Activated naive CD4-positive, alpha-beta T cell treated with anti-CD3 and anti-CD28 coated beads, Interleukin-2, amount 50 U/mL, for 72 hours (primary cell): ENCODE results near the gene ZSCAN21. TPM values are rescaled to one million over a fixed set of nuclear protein-coding genes. Genes with fewer than 3 reads are reported as not detected.

Source experiments
- ATAC-seq, 2 donors: fragments of 150-1000 bp; cut with Tn5 transposase; 2 replicates each; pipeline ENCODE4 v1.10.0; 2021; ENCODE audit warnings: mild to moderate bottlenecking in 2 of 2, moderate library complexity in 2 of 2
- DNase-seq, 2 donors: peaks; one replicate each; pipeline ENCODE4 v3.0.0; 2021 to 2022; ENCODE audit warnings: low spot score in 2 of 2
- H3K27ac Mint-ChIP-seq, 2 donors: one replicate each; pipeline ENCODE4 v1.8.0; 2022; ENCODE audit warnings: mild to moderate bottlenecking in 2 of 2, mixed read lengths in 2 of 2
- H3K36me3 Mint-ChIP-seq, 2 donors: one replicate each; pipeline ENCODE4 v1.8.0; 2022; ENCODE audit warnings: mixed read lengths in 2 of 2
- H3K9me3 Mint-ChIP-seq, 2 donors: one replicate each; pipeline ENCODE4 v1.8.0; 2022; ENCODE audit warnings: mixed read lengths in 2 of 2
- total RNA-seq, 2 donors: library from RNA; stranded (reverse); gene quantifications; one replicate each; pipeline ENCODE4 v1.2.3, GENCODE V29; 2022

ZSCAN21 gene
- total RNA-seq, 2 donors from 2014 or later, result 3.8 to 7.1 TPM

DNA sequence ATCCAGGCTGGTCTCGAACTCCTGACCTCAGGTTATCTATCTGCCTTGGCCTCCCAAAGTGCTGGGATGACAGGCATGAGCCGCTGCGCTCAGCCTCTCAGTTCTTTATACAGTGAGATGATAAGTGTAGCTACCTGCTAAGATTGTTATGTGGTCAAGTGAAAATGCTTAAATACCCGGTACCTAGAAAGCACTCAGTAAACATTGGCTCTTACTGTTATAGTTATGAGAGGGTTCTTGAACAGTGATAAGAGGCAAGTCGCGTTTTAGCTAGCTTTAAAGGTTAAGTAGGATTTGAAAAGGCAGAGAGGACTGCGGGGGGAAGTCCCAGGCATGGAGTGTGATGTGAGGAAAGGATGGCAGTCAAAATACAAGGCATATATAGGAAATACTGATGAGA is 29.7 kb upstream of the ZSCAN21 start:
- H3K9me3 Mint-ChIP-seq, result no peaks in the 10 kb centered on the region
- peak; percentile 35 to 43 for ATAC-seq
- DNase-seq, result no peak
- H3K27ac Mint-ChIP-seq, result peak overlapping the region; percentile 31
- H3K36me3 Mint-ChIP-seq, result peaks cover 26 to 63% of the 10 kb centered on the region in 2 donors

DNA sequence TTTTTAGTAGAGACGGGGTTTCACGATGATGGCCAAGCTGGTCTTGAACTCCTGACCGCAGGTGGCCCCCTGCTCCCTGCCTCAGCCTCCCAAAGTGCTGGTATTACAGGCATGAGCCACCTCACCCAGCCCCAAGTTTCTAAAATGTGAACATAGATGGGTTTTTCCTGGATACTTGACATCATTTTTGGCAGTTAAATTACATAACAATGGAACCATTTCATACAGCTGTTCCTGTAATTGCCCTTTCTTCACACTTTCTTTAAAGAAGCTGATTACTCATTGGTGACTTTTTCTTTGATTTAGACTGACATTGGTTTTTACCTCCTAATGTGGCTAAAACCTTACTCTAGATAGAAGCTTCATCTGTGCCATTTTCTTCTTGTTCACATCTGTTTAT is 28.3 kb upstream of the ZSCAN21 start:
- Mint-ChIP-seq H3K27ac (peak overlapping the region; percentile 31 to 90), H3K9me3 (no peaks in the 10 kb centered on the region), H3K36me3 (peaks cover 21 to 71% of the 10 kb centered on the region in 2 donors)
- ATAC-seq, result peak; percentile 65 to 70
- DNase-seq, result no peak

DNA sequence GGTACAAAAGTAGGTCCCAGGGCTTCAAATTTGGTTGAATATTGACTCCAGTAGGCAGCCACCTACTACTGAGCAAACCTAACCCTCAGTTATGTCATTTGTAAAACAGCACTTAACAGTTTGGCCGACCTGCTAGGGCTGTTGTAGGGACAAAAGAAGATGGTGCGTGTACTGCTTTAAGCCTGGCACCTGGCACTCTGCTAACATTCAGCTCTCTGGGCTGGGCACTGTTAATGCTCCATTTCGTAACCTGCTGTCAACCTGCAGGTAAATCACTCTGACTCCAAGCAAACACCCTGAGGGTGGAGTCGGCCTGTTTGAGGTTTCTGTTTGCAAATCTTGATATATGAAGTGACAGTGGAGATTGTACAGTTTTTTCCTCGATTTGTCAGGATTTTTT is 27.0 kb upstream of the ZSCAN21 start:
- Mint-ChIP-seq H3K9me3 (no peaks in the 10 kb centered on the region), H3K36me3 (peaks cover 17 to 68% of the 10 kb centered on the region in 2 donors), H3K27ac (peak overlapping the region in 1 of 2 donors; percentile 31)
- ATAC-seq (no peak), DNase-seq (no peak)

DNA sequence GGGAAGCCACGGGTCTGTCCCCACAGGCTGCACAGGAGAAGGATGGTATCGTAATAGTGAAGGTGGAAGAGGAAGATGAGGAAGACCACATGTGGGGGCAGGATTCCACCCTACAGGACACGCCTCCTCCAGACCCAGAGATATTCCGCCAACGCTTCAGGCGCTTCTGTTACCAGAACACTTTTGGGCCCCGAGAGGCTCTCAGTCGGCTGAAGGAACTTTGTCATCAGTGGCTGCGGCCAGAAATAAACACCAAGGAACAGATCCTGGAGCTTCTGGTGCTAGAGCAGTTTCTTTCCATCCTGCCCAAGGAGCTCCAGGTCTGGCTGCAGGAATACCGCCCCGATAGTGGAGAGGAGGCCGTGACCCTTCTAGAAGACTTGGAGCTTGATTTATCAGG is 26.0 kb upstream of the ZSCAN21 start:
- Mint-ChIP-seq H3K36me3 (peaks cover 17 to 60% of the 10 kb centered on the region in 2 donors), H3K27ac (peak overlapping the region; percentile 59 to 92), H3K9me3 (no peaks in the 10 kb centered on the region)
- DNase-seq, result no peak
- no peak for ATAC-seq

DNA sequence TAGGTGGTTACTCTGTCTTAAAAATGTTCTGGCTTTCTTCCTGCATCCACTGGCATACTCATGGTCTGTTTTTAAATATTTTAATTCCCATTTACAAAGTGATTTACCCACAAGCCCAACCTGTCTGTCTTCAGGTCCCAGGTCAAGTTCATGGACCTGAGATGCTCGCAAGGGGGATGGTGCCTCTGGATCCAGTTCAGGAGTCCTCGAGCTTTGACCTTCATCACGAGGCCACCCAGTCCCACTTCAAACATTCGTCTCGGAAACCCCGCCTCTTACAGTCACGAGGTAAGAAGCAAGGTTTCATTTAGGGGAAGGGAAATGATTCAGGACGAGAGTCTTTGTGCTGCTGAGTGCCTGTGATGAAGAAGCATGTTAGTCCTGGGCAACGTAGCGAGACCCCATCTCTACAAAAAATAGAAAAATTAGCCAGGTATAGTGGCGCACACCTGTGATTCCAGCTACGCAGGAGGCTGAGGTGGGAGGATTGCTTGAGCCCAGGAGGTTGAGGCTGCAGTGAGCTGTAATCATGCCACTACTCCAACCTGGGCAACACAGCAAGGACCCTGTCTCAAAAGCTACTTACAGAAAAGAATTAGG is 25.5 kb upstream of the ZSCAN21 start:
- H3K9me3 Mint-ChIP-seq, result no peaks in the 10 kb centered on the region
- peaks cover 17 to 56% of the 10 kb centered on the region in 2 donors for H3K36me3 Mint-ChIP-seq
- DNase-seq (no peak), ATAC-seq (no peak)
- peak overlapping the region; percentile 59 to 92 for H3K27ac Mint-ChIP-seq

DNA sequence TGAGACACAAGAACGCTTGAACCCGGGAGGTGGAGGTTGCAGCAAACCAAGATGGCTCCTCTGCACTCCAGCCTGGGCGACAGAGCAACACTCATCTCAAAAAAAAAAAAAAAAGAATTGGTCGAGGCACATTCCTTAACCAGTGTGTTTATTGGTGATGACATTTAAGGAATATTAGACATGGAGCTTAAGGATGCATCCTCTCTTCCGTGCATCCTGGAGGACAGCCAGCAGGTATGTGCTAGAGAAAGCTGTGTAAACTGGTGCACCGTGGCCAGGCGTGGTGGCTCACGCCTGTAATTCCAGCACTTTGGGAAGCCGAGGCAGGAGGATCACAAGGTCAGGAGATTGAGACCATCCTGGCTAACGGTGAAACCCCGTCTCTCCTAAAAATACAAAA is 22.4 kb upstream of the ZSCAN21 start:
- H3K27ac Mint-ChIP-seq, result peak overlapping the region in 1 of 2 donors; percentile 65
- ATAC-seq (no peak), DNase-seq (no peak)
- peaks cover 22 to 52% of the 10 kb centered on the region in 2 donors for H3K36me3 Mint-ChIP-seq
- no peaks in the 10 kb centered on the region for H3K9me3 Mint-ChIP-seq

DNA sequence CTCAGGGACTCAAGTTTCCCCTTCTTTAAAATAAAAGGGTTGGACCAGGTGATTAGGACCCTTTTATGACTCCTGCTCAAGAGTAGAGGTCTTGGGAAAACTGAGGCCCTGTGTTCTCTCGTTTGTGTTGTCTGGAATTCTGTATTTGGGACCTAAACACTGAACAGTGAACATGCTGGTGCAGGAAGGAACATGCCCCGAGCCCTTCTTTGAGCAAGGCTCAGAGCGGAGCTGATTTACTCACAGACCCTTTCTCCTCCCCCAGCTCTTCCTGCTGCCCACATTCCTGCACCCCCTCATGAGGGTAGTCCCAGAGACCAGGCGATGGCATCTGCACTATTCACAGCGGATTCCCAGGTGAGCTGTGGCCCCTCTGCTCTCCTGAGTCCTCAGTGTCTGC is 20.0 kb upstream of the ZSCAN21 start:
- DNase-seq (no peak), ATAC-seq (no peak)
- H3K9me3 Mint-ChIP-seq, result no peaks in the 10 kb centered on the region
- peaks cover 18 to 51% of the 10 kb centered on the region in 2 donors for H3K36me3 Mint-ChIP-seq
- H3K27ac Mint-ChIP-seq, result peak overlapping the region; percentile 12 to 70

DNA sequence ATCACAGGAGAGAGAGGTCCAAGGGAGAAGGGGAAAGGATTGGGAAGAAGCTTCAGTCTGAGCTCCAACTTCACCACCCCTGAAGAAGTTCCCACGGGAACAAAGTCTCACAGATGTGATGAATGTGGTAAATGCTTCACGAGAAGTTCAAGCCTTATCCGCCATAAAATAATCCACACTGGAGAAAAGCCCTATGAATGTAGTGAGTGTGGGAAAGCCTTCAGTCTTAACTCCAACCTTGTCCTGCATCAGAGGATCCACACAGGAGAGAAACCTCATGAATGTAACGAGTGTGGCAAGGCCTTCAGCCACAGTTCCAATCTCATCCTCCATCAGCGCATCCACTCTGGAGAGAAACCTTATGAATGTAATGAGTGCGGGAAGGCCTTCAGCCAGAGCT is 16.0 kb upstream of the ZSCAN21 start:
- ATAC-seq (no peak), DNase-seq (no peak)
- H3K27ac Mint-ChIP-seq, result no peak overlapping the region
- H3K36me3 Mint-ChIP-seq, result peaks cover 29 to 61% of the 10 kb centered on the region in 2 donors
- H3K9me3 Mint-ChIP-seq, result no peaks in the 10 kb centered on the region

DNA sequence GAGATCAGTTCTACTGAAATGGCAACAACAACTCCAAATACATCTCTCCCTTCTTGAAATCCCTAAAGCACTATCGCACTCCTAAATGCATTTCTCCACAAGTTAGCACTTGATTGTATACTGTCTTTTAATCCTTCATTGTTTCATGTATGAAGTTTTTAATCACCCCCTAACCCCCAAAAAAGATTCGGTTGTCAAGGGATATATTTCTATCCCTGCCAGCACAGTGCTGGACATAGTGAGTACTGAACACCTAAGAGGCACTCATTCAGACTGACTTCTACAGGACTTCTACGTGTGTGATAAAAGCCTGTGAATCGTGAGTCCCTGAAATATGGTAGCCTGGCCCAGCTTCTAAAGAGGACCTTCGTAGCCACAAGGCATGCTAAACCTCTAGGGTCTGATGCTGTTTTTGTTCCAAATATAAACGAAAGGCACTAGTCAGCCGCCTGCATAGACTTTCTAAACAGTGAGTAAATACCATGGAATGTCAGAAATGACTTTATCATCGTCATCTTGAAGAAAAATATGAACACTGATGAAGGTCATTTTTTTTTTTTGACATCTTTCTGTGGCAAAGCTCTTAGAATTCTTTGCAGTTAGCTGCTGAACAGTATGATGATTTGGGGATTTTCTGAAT is 14.6 kb upstream of the ZSCAN21 start:
- Mint-ChIP-seq H3K9me3 (no peaks in the 10 kb centered on the region), H3K27ac (no peak overlapping the region), H3K36me3 (peaks cover 29 to 61% of the 10 kb centered on the region in 2 donors)
- ATAC-seq (peak in 1 of 2 donors; percentile 22), DNase-seq (no peak)

DNA sequence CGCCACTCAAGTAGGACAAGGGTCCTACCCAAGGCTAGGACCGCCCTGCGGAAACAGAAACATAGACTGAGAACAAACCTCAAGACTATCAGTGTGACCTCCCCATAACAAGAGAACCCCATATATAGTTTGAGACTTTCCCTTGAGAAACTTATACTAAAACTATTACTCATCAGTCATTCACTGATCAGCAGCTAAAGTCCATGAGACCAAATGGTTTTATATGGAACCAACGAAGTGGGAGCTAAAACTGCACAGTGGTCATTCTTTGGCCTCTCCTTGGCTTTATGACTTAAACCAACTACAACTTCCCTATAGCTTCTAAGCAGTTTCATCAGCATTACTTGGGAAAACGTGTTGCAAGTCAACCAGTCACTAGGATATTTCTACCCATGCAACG is 13.7 kb upstream of the ZSCAN21 start:
- DNase-seq (no peak), ATAC-seq (peak in 1 of 2 donors; percentile 32)
- no peak overlapping the region for H3K27ac Mint-ChIP-seq
- no peaks in the 10 kb centered on the region for H3K9me3 Mint-ChIP-seq
- H3K36me3 Mint-ChIP-seq, result peaks cover 25 to 56% of the 10 kb centered on the region in 2 donors

DNA sequence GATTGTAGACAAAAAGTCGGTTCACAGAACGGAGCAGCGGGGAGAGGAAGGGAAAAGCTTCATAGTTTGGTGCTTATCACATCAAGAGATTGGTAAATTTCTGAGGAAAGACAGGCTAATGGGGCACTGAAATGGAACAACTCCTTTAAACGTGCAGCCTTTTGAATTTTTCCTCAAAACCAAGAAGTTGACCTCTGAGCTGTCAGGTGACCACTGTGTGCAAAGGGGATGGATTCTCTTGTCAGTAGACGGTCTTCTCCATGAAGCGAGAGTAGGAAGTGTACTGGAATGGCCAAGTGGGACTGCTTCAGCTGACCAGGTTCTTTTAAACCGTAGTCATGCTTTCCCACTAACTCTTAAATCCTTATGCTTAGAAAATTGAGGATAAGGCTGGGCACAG is 11.2 kb upstream of the ZSCAN21 start:
- no peaks in the 10 kb centered on the region for H3K9me3 Mint-ChIP-seq
- ATAC-seq (no peak), DNase-seq (no peak)
- H3K36me3 Mint-ChIP-seq, result peaks cover 19 to 38% of the 10 kb centered on the region in 2 donors
- no peak overlapping the region for H3K27ac Mint-ChIP-seq

DNA sequence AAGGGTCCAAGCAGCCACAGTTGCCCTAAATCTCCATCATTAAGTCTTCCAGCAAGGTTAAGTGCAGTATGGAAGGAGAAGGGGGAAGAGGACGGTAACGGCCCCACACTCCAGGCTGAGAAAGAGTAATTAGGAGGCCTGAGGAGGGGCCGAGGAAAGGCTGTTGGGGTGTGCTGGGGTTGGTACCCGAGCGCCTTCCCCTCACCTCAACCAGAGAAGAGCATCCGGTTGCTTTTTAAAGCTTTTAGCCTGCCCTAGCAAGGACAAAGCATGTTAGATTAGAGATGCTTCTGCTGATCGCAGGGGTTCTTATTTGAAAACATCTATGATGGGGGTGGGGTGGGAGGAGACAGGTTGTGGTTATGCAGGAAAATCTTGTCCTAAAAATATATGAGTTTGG is 9.0 kb upstream of the ZSCAN21 start:
- H3K27ac Mint-ChIP-seq, result no peak overlapping the region
- ATAC-seq (no peak), DNase-seq (no peak)
- H3K9me3 Mint-ChIP-seq, result no peaks in the 10 kb centered on the region
- peaks cover 6 to 19% of the 10 kb centered on the region in 2 donors for H3K36me3 Mint-ChIP-seq

DNA sequence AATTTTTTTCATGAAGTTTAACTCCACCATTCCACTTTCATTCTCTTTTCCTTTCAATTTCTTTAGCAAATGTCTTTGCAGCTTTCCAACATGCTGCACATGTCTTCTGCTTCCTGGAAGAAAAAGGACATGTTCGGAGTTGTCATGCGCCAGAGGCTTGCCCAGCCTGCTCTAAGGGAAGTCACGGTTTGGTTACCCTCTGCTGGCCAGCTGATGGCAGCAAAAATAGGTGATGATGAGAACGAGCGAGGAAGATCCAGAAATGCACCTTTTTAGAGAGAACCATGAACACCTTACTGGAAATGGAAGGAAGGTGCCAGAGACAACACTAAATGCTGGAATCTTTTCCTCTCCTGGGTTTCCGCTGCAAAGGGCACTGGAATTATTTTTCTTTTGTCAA is 4.9 kb upstream of the ZSCAN21 start:
- H3K36me3 Mint-ChIP-seq, result no peaks in the 10 kb centered on the region

DNA sequence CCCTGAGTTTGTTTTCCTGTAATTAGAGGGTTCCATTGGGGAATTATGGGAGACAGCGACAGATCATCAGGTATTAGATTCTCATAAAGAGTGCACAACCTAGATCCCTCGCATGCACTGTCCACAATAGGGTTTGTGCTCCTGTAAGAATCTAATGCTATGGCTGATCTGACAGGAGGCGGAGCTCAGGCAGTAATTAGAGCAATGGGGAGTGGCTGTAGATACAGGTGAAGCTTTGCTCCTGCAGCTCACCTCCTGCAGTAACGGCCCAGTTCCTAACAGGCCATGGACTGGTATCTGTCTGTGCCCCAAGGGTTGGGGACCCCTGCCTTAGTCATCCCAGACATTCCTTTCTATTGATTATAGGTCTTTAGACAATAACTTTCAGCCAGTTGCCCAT is 894 bp upstream of the ZSCAN21 start:
- Mint-ChIP-seq H3K9me3 (no peaks in the 10 kb centered on the region), H3K36me3 (no peaks in the 10 kb centered on the region), H3K27ac (peak overlapping the region in 1 of 2 donors; percentile 87)
- DNase-seq (no peak), ATAC-seq (no peak)

More for the DNA sequence above, 4.9 kb upstream of the ZSCAN21 start:
- no peak for ATAC-seq
- Mint-ChIP-seq H3K9me3 (no peaks in the 10 kb centered on the region), H3K27ac (peak overlapping the region in 1 of 2 donors; percentile 61)
- DNase-seq, result no peak

DNA sequence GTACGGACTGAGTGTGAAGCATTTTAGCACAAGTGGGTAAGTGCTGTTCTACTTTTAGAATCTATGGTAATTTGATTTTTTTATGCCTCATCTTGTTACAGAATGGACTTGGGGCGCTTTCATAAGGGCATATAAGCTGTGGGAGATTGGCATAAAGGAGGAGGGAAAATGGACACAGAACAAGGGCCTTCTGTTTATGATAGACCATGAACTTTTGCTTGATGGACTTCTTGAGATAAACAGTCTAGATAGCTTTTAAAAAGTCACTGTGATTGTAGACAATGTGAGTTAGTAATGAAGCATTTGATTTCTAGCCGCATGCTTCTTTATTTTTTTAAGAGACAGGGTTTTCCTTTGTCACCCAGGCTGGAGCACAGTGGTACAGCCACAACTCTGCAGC is 2.0 kb downstream of the ZSCAN21 start:
- no peaks in the 10 kb centered on the region for H3K9me3 Mint-ChIP-seq
- H3K36me3 Mint-ChIP-seq, result no peaks in the 10 kb centered on the region
- DNase-seq, result no peak
- no peak overlapping the region for H3K27ac Mint-ChIP-seq
- no peak for ATAC-seq

DNA sequence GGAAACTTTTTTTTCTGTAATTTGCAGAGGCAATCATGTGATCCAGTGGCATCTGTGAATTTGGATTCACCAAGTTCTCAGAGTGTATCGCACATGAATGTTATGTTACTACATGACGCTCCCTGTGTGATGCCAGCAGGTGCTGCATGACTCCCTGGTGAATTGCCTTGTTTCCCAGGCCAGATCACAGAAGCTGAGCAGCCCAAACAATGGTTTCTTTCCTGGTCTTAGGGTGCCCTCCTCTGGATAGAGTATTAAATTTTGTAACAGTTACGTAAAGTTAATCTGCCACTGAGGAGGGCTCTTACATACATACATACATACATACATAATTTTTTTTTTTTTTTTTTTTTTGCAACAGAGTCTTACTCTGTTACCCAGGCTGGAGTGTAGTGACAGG is 3.6 kb downstream of the ZSCAN21 start:
- DNase-seq (peak in 1 of 2 donors; percentile 45), ATAC-seq (peak; percentile 26 to 55)
- H3K9me3 Mint-ChIP-seq, result no peaks in the 10 kb centered on the region
- no peak overlapping the region for H3K27ac Mint-ChIP-seq
- H3K36me3 Mint-ChIP-seq, result no peaks in the 10 kb centered on the region

DNA sequence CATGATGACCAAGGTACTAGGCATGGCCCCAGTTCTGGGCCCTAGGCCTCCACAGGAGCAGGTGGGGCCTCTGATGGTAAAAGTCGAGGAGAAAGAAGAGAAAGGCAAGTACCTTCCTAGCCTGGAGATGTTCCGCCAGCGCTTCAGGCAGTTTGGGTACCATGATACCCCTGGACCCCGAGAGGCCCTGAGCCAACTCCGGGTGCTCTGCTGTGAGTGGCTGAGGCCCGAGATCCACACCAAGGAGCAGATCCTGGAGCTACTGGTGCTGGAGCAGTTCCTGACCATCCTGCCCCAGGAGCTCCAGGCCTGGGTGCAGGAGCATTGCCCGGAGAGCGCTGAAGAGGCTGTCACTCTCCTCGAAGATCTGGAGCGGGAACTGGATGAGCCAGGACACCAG is 7.4 kb downstream of the ZSCAN21 start:
- DNase-seq, result no peak
- Mint-ChIP-seq H3K27ac (no peak overlapping the region), H3K36me3 (peaks cover 0 to 5% of the 10 kb centered on the region in 2 donors), H3K9me3 (no peaks in the 10 kb centered on the region)
- no peak for ATAC-seq

DNA sequence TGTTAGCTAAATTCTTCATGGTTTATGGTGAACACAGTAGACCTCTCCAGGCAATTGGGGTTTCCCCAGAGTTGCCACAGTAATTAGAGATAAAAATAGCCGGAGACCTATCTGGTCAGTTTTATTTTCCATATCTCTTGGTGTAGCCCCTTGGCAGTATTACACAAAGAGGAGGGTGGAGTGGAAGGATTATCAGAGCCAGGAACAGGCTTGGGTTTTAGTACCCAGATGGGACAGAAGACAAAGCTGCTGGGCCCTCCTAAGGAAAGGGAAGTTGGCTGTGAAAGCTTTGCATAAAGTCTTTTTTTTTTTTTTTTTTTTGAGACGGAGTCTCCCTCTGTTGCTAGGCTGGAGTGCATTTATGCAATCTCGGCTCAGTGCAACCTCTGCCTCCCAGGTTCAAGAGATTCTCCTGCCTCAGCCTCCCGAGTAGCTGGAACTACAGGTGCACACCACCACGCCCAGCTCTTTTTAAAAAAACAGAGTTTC is 9.7 kb downstream of the ZSCAN21 start:
- no peaks in the 10 kb centered on the region for H3K9me3 Mint-ChIP-seq
- H3K27ac Mint-ChIP-seq, result no peak overlapping the region
- H3K36me3 Mint-ChIP-seq, result peaks cover 0 to 9% of the 10 kb centered on the region in 2 donors
- DNase-seq (no peak), ATAC-seq (no peak)
